Measurements from ENCODE around the gene PFAS.

Gene PFAS

GRCh38 chr17:8222380-8222629, 26.8 kb upstream of the PFAS start:
- Histone ChIP-seq H3K36me3 (ENCODE audit: control insufficient read depth in 1 of 2, insufficient read depth in 2 of 2, low read length in 2 of 2) (peaks cover 2 to 3% of the 10 kb centered on the region in 2 donors), H3K4me1 (ENCODE audit: control insufficient read depth in 1 of 2, insufficient read depth in 2 of 2, low read length in 2 of 2) (peaks cover 7 to 16% of the 10 kb centered on the region in 2 donors), H3K27ac (ENCODE audit: low read length) (peak overlapping the region; percentile 100)

DNA sequence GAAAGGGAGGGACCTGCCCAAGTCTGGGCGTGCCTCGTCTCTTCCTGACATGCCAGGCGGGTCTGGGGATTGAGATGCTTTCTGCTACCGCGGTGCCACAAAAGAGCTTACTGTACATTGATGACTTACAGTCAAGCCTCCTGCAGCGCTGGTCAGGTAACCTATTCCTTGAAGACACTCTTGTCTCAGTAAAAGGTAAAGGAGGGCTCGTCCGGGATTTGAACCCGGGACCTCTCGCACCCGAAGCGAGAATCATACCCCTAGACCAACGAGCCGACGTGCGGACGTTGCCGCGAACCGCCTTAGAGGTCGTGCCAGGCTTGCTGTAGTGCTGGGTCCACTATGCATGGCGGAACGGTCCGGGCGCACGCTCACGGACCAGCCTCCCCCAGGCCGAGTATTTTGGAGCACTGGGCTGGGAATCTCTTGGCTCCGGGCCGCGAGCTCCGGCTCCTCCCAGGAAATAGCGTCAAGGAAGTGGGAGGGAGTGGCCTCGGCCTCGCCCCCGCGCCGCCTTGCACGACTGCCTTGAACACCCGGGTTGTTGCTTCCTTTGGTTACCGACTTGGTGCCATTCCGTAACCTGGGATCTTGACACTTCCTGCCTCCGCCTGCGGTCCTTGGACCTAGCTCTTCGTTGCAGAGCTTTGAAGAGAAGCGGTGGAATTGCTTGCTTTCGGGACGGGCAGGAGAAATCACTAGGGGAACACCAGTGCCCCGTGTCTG, 26.3 kb upstream of the PFAS start:
- Histone ChIP-seq H3K27me3 (ENCODE audit: low read depth, low read length) (no peaks in the 10 kb centered on the region), H3K9me3 (ENCODE audit: control insufficient read depth in 1 of 2, low read length in 2 of 2) (no peaks in the 10 kb centered on the region), H3K27ac (ENCODE audit: low read length) (peak overlapping the region; percentile 100), H3K36me3 (ENCODE audit: control insufficient read depth in 1 of 2, insufficient read depth in 2 of 2, low read length in 2 of 2) (peaks cover 7% of the 10 kb centered on the region in 2 donors), H3K4me1 (ENCODE audit: control insufficient read depth in 1 of 2, insufficient read depth in 2 of 2, low read length in 2 of 2) (peaks cover 7 to 18% of the 10 kb centered on the region in 2 donors), H3K4me3 (ENCODE audit: low read depth in 1 of 2, low read length in 2 of 2) (peak overlapping the region; percentile 61 to 95)

More at GRCh38 chr17:8222380-8222629, 26.8 kb upstream of the PFAS start:
- H3K4me3 ChIP-seq (ENCODE audit: low read depth in 1 of 2, low read length in 2 of 2), result peak overlapping the region; percentile 61 to 95
- H3K9me3 ChIP-seq (ENCODE audit: control insufficient read depth in 1 of 2, low read length in 2 of 2), result no peaks in the 10 kb centered on the region
- no peaks in the 10 kb centered on the region for H3K27me3 ChIP-seq (ENCODE audit: low read depth, low read length)

DNA sequence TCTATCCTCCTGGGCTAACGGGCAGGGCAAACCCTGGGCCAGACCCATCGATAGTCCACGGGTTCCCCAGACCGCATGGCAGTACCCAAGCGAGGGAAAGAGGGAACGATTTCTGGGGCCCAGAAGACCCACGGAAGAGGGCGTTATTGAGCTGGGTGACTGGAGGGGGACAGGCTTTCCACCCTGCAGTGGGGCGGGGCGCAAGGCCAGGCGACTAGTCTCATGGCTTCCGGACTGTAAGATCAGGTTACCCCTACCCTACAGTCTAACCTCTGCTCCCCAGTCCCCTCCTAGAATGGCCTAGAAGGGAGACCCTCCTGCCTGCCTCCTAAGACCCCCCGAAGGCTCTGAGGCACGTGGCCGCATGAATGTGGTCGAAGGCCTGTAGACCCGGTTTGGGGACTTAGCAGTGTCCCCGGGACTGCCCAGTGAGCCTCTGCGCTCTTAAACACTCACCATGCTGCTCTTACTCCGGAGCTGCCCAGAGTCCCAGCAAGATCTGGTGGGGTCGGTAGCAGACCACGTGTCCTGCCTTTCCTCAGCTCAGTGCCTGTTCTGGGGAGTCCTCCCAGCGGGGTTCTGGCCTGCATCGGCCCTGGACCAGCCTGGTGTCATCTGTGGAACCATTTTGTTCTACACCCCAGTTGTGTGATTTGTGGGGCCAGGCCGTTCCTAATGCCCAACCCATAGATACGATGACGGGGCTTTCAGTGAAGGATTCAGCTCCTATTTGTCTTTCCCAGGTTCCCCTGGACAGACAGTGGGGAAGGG, 25.5 kb upstream of the PFAS start:
- peaks cover 7 to 18% of the 10 kb centered on the region in 2 donors for H3K4me1 ChIP-seq (ENCODE audit: control insufficient read depth in 1 of 2, insufficient read depth in 2 of 2, low read length in 2 of 2)

DNA sequence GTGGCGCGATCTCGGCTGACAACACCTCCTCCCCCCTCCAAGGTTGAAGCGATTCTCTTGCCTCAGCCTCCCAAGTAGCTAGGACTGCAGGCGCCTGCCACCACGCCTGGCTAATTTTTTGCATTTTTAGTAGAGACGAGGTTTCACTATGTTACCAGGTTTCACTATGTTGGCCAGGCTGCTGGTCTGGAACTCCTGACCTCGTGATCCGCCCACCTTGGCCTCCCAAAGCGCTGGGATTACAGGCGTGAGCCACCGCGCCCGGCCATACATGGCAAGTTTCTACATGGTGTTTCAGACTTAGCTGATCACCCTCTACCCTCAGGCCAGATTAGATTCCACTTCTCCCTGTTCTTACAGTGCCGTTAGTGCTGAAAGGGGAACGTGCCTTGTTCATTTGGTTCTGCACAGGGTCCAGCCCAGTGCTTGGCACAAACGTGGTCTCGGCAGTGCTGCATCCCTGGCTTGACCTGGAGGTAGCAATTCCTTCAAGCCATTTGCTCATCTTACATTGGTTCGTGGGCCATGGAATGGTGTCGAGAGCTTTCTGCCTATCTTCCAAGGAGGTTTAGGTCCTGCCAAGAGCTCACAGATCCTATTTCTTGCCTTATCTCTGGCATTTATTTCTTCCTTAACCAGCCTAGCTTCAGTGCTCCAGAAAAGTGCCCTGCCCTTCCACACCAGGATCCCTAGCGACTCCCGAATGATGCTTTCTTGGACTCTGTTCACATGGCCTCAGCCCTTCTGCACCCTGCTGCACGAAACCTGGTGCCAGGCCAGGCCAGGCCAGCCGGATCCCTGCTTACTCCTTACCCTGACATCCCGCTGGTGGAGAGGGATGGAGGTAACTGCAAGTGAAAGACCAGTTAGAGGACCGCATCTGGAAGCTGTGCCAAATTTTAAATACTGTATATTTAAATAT, 23.9 kb upstream of the PFAS start:
- H3K36me3 ChIP-seq (ENCODE audit: control insufficient read depth in 1 of 2, insufficient read depth in 2 of 2, low read length in 2 of 2), result peaks cover 30 to 31% of the 10 kb centered on the region in 2 donors
- H3K4me3 ChIP-seq (ENCODE audit: low read depth in 1 of 2, low read length in 2 of 2), result no peak overlapping the region
- H3K4me1 ChIP-seq (ENCODE audit: control insufficient read depth in 1 of 2, insufficient read depth in 2 of 2, low read length in 2 of 2), result peaks cover 7 to 18% of the 10 kb centered on the region in 2 donors
- H3K27ac ChIP-seq (ENCODE audit: low read length), result no peak overlapping the region
- H3K9me3 ChIP-seq (ENCODE audit: control insufficient read depth in 1 of 2, low read length in 2 of 2), result no peaks in the 10 kb centered on the region
- no peaks in the 10 kb centered on the region for H3K27me3 ChIP-seq (ENCODE audit: low read depth, low read length)

More for the DNA sequence above, 25.5 kb upstream of the PFAS start:
- Histone ChIP-seq H3K27me3 (ENCODE audit: low read depth, low read length) (no peaks in the 10 kb centered on the region), H3K36me3 (ENCODE audit: control insufficient read depth in 1 of 2, insufficient read depth in 2 of 2, low read length in 2 of 2) (peaks cover 14 to 15% of the 10 kb centered on the region in 2 donors), H3K27ac (ENCODE audit: low read length) (peak overlapping the region; percentile 100), H3K9me3 (ENCODE audit: control insufficient read depth in 1 of 2, low read length in 2 of 2) (no peaks in the 10 kb centered on the region), H3K4me3 (ENCODE audit: low read depth in 1 of 2, low read length in 2 of 2) (peak overlapping the region; percentile 61 to 95)

GRCh38 chr17:8225813-8226535, 23.1 kb upstream of the PFAS start:
- Histone ChIP-seq H3K36me3 (ENCODE audit: control insufficient read depth in 1 of 2, insufficient read depth in 2 of 2, low read length in 2 of 2) (peaks cover 37 to 39% of the 10 kb centered on the region in 2 donors), H3K27me3 (ENCODE audit: low read depth, low read length) (no peaks in the 10 kb centered on the region), H3K4me1 (ENCODE audit: control insufficient read depth in 1 of 2, insufficient read depth in 2 of 2, low read length in 2 of 2) (peaks cover 7 to 18% of the 10 kb centered on the region in 2 donors), H3K9me3 (ENCODE audit: control insufficient read depth in 1 of 2, low read length in 2 of 2) (no peaks in the 10 kb centered on the region), H3K4me3 (ENCODE audit: low read depth in 1 of 2, low read length in 2 of 2) (peak overlapping the region in 1 of 2 donors; percentile 34), H3K27ac (ENCODE audit: low read length) (peak overlapping the region; percentile 48)

DNA sequence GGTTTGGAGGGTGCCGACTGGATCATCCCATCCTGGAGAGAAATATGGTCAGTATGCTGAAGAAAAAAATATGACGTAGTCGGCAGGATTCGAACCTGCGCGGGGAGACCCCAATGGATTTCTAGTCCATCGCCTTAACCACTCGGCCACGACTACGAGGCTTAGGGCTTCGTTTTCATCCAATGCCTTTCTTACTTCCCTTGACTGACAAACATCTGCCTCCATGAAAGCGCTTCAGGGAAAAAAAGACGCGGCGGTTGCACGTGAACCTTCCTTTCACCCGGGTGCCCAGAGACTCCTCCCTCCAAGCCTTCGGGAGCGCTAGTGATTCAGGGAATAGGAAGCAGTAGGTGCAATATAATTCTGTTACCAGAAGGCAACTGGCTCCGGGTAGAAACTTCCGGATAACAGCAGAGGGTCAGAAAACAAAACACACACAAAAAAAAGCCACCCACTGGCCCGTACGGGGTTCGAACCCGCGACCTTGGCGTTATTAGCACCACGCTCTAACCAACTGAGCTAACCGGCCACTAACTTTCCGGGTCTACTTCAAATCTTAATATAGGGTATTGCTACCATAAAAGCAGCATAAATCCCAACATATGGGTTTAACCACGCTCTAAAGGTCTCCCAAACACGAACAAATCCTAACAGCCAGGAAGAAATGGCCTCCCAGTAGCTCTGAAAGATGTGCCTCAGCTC, 22.4 kb upstream of the PFAS start:
- H3K4me3 ChIP-seq (ENCODE audit: low read depth in 1 of 2, low read length in 2 of 2), result peak overlapping the region; percentile 34
- H3K4me1 ChIP-seq (ENCODE audit: control insufficient read depth in 1 of 2, insufficient read depth in 2 of 2, low read length in 2 of 2), result peaks cover 7 to 18% of the 10 kb centered on the region in 2 donors
- H3K27ac ChIP-seq (ENCODE audit: low read length), result peak overlapping the region; percentile 48
- H3K36me3 ChIP-seq (ENCODE audit: control insufficient read depth in 1 of 2, insufficient read depth in 2 of 2, low read length in 2 of 2), result peaks cover 44 to 46% of the 10 kb centered on the region in 2 donors
- H3K9me3 ChIP-seq (ENCODE audit: control insufficient read depth in 1 of 2, low read length in 2 of 2), result no peaks in the 10 kb centered on the region
- H3K27me3 ChIP-seq (ENCODE audit: low read depth, low read length), result no peaks in the 10 kb centered on the region

GRCh38 chr17:8227238-8227581, 21.9 kb upstream of the PFAS start:
- peaks cover 50 to 51% of the 10 kb centered on the region in 2 donors for H3K36me3 ChIP-seq (ENCODE audit: control insufficient read depth in 1 of 2, insufficient read depth in 2 of 2, low read length in 2 of 2)
- H3K4me1 ChIP-seq (ENCODE audit: control insufficient read depth in 1 of 2, insufficient read depth in 2 of 2, low read length in 2 of 2), result peaks cover 7 to 18% of the 10 kb centered on the region in 2 donors
- H3K4me3 ChIP-seq (ENCODE audit: low read depth in 1 of 2, low read length in 2 of 2), result peak overlapping the region; percentile 34
- H3K27ac ChIP-seq (ENCODE audit: low read length), result peak overlapping the region; percentile 48
- no peaks in the 10 kb centered on the region for H3K9me3 ChIP-seq (ENCODE audit: control insufficient read depth in 1 of 2, low read length in 2 of 2)
- H3K27me3 ChIP-seq (ENCODE audit: low read depth, low read length), result no peaks in the 10 kb centered on the region

- Histone ChIP-seq H3K4me1 (ENCODE audit: control insufficient read depth in 1 of 2, insufficient read depth in 2 of 2, low read length in 2 of 2) (peaks cover 0 to 7% of the 10 kb centered on the region in 2 donors), H3K9me3 (ENCODE audit: control insufficient read depth in 1 of 2, low read length in 2 of 2) (no peaks in the 10 kb centered on the region), H3K27me3 (ENCODE audit: low read depth, low read length) (no peaks in the 10 kb centered on the region), H3K27ac (ENCODE audit: low read length) (no peak overlapping the region), H3K36me3 (ENCODE audit: control insufficient read depth in 1 of 2, insufficient read depth in 2 of 2, low read length in 2 of 2) (peaks cover 81 to 95% of the 10 kb centered on the region in 2 donors), H3K4me3 (ENCODE audit: low read depth in 1 of 2, low read length in 2 of 2) (no peak overlapping the region)
Observed at GRCh38 chr17:8231701-8232100, 17.4 kb upstream of the PFAS start.

DNA sequence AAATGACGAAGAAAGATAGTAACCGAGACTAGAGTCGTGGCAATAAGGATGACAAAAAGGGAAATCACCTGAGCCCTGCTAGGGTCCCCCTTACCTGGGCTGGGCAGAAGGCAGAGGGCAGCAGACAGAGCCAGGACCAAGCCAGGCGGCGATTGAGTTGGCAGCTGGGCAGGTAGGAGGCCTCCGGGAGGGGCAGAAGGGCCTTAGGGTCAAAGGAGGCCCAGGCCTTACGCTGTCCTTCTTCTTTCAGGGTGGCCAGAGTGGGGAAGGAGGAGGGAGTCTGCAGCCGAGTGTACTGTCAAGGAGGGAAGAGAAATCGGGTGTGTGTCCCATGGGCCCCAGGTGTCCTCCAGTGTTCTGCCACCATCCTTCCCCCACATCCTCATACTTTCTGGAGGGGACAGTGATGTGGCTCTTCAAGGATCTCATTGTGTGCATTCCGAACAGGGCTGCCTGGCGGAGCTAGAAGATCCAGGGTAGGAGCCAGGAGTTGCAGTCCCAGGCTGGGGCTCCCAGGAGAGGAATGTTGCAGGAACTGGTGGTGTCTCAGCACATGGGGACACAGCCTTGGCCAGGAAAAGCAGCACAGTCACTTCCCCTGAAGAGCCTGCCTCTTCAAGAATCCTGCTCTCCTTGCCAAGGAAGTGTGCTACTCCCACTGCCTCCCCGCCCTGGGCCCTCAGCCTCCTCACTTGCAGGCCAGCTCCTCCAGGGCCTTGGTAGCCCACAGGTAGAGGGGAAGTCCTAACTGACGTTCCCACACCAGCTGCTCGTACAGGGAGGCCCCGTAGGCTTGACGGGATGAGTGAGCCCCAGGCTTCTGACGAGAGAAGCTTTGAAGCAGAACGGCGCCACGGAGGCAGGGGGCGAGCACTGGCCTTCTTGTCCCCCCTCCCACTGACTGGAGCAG, 14.5 kb upstream of the PFAS start:
- Histone ChIP-seq H3K27me3 (ENCODE audit: low read depth, low read length) (no peaks in the 10 kb centered on the region), H3K36me3 (ENCODE audit: control insufficient read depth in 1 of 2, insufficient read depth in 2 of 2, low read length in 2 of 2) (peaks cover 58 to 96% of the 10 kb centered on the region in 2 donors), H3K27ac (ENCODE audit: low read length) (no peak overlapping the region), H3K4me1 (ENCODE audit: control insufficient read depth in 1 of 2, insufficient read depth in 2 of 2, low read length in 2 of 2) (no peaks in the 10 kb centered on the region), H3K9me3 (ENCODE audit: control insufficient read depth in 1 of 2, low read length in 2 of 2) (no peaks in the 10 kb centered on the region), H3K4me3 (ENCODE audit: low read depth in 1 of 2, low read length in 2 of 2) (no peak overlapping the region)
